ENCODE measurements around the gene UXS1. TPM values are rescaled to one million over a fixed set of nuclear protein-coding genes. Genes with fewer than 3 reads are reported as not detected.

UXS1 gene
- polyA plus RNA-seq, 1 donor from 2014 or later: 19.1 TPM

GRCh38 chr2:106147159-106147558, 46.9 kb downstream of the UXS1 start:
- no peak overlapping the region for H3K4me3 ChIP-seq (ENCODE audit: low read length)
- H3K27me3 ChIP-seq (ENCODE audit: insufficient read depth, low read depth, low read length): no peaks in the 10 kb centered on the region
- H2AFZ ChIP-seq (ENCODE audit: low read depth, low read length): no peak overlapping the region
- no peaks in the 10 kb centered on the region for H3K9me3 ChIP-seq (ENCODE audit: low read length)
- no peaks in the 10 kb centered on the region for H3K79me2 ChIP-seq (replicated peaks; ENCODE audit: insufficient read depth, low read length)
- no peak overlapping the region for H3K4me2 ChIP-seq (ENCODE audit: low read length)
- no peaks in the 10 kb centered on the region for H3F3A ChIP-seq (ENCODE audit: insufficient read depth, low read length, poor library complexity, severe bottlenecking)
- H3K9me2 ChIP-seq (ENCODE audit: insufficient read depth, low read length): no peaks in the 10 kb centered on the region
- H3K27ac ChIP-seq (ENCODE audit: low read length): no peak overlapping the region
- no peak overlapping the region for H3K9ac ChIP-seq (ENCODE audit: low read length)
- no peaks in the 10 kb centered on the region for H4K20me1 ChIP-seq (ENCODE audit: insufficient read depth)
- no peak for TF ChIP-seq SMC3 (conservative IDR thresholded peaks at IDR 0.05; ENCODE audit: poor library complexity)
- TF ChIP-seq RAD21 (conservative IDR thresholded peaks at IDR 0.05): no peak
- TF ChIP-seq REST (IDR thresholded peaks at IDR 0.05; ENCODE audit: borderline replicate concordance): no peak
- TF ChIP-seq EZH2 (IDR thresholded peaks at IDR 0.05; ENCODE audit: borderline replicate concordance, insufficient read depth, low read length, poor library complexity, severe bottlenecking): no peak
- TF ChIP-seq CTCF (IDR thresholded peaks at IDR 0.05; ENCODE audit: poor library complexity, severe bottlenecking): no peak
- no peak for TF ChIP-seq TAF1 (IDR thresholded peaks at IDR 0.05; ENCODE audit: low read depth)
- no peak for TF ChIP-seq EP300 (conservative IDR thresholded peaks at IDR 0.05; ENCODE audit: poor library complexity, severe bottlenecking)
- no peak for TF ChIP-seq POLR2AphosphoS5 (IDR thresholded peaks at IDR 0.05)
- TF ChIP-seq MXI1 (conservative IDR thresholded peaks at IDR 0.05; ENCODE audit: poor library complexity, severe bottlenecking): no peak
- no peaks in the 10 kb centered on the region for H3K36me3 ChIP-seq (ENCODE audit: insufficient read depth, low read length)

- Histone ChIP-seq H3K79me2 (replicated peaks; ENCODE audit: insufficient read depth, low read length) (no peaks in the 10 kb centered on the region), H2AFZ (ENCODE audit: low read depth, low read length) (no peak overlapping the region), H3F3A (ENCODE audit: insufficient read depth, low read length, poor library complexity, severe bottlenecking) (no peaks in the 10 kb centered on the region), H3K36me3 (ENCODE audit: insufficient read depth, low read length) (no peaks in the 10 kb centered on the region), H3K4me3 (ENCODE audit: low read length) (no peak overlapping the region), H3K4me2 (ENCODE audit: low read length) (no peak overlapping the region), H3K9me3 (ENCODE audit: low read length) (no peaks in the 10 kb centered on the region), H3K9ac (ENCODE audit: low read length) (no peak overlapping the region), H3K27me3 (ENCODE audit: insufficient read depth, low read depth, low read length) (no peaks in the 10 kb centered on the region), H3K27ac (ENCODE audit: low read length) (no peak overlapping the region), H4K20me1 (ENCODE audit: insufficient read depth) (no peaks in the 10 kb centered on the region), H3K9me2 (ENCODE audit: insufficient read depth, low read length) (no peaks in the 10 kb centered on the region)
- TF ChIP-seq RAD21 (conservative IDR thresholded peaks at IDR 0.05) (no peak), SMC3 (conservative IDR thresholded peaks at IDR 0.05; ENCODE audit: poor library complexity) (no peak)
These were observed 49.3 kb downstream of the UXS1 start for GRCh38 chr2:106144621-106145331.
